GM12801 (cell line): ENCODE results near the gene ABTB1.

ENCODE experiments used
- CTCF ChIP-seq: IDR thresholded peaks from one replicate; pipeline ENCODE4 v1.5.1; 2011; ENCODE audit warnings: control low read depth; ENCODE audit not compliant: insufficient read length; ENCODE audit errors: extremely low read depth

Gene ABTB1

DNA sequence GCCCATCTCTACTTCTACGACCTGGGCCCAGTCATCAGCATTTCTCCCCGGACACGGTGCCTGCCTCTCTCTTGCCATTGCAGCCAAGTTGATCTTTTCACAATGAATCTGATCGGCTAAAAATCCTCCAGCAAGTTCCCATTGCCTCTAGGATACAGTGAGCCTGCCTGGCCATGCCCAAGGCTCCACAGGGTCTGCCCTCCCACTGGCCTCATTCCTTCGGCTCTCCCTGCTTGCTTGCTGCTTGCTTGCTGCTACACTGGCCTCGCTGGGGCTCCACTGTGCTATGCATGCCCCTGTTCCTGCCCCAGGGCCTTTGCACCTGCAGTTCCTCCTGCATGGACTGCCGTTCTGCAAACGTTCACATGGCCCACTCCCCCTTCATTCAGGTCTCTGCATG, 2.0 kb downstream of the ABTB1 start:
- no peak for TF ChIP-seq CTCF

- TF ChIP-seq CTCF, result no peak
Observed at GRCh38 chr3:127675651-127676391, 3.1 kb downstream of the ABTB1 start.

DNA sequence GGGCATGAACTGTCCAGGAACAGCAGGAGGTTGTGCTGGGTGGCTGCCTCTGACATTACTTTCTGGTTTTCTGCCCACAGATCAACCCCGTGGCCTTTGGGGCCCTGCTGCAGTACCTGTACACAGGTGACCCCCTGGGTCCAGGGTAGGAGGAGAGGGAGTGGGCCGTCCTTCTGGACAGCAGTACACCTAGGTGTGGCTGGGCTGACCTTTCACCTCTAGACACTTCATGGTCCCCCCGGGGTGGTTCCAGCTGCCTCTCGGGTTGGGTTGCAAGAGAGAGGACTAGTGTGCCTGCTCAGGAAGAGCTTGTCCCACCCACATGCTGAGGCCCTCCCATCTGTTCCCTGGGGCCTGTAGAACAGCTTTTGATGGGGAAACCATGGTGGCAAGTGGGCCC, 3.7 kb downstream of the ABTB1 start:
- no peak for TF ChIP-seq CTCF

- no peak for TF ChIP-seq CTCF
Observed at GRCh38 chr3:127676921-127677351, 4.2 kb downstream of the ABTB1 start.

- TF ChIP-seq CTCF, result no peak
Observed at GRCh38 chr3:127677541-127678314, 5.0 kb downstream of the ABTB1 start.

- no peak for TF ChIP-seq CTCF
Observed at GRCh38 chr3:127678315-127678599, 5.5 kb downstream of the ABTB1 start.

GRCh38 chr3:127678611-127679533, 6.1 kb downstream of the ABTB1 start:
- no peak for TF ChIP-seq CTCF
